Transverse colon (tissue), 4 donors: ENCODE measurements around the gene MRPL52. TPM values are rescaled to one million over a fixed set of nuclear protein-coding genes. Genes with fewer than 3 reads are reported as not detected.

Experiments used
- DNase-seq: peaks from one replicate; pipeline ENCODE4 v3.0.0-alpha.2; 2019
- H3K27ac ChIP-seq, 4 donors: fragments of 200-600 bp; sonication (generic); 2 replicates each; pipeline ENCODE4 v1.5.1; 2016 to 2018; ENCODE audit warnings: inconsistent platforms in 4 of 4
- H3K27me3 ChIP-seq: fragments of 200-600 bp; sonication (generic); 2 replicates; pipeline ENCODE4 v1.5.1; 2017; ENCODE audit warnings: inconsistent platforms
- H3K36me3 ChIP-seq, 4 donors: fragments of 200-600 bp; sonication (generic); 2 replicates each; pipeline ENCODE4 v1.5.1; 2017 to 2019; ENCODE audit warnings: inconsistent platforms in 4 of 4
- H3K4me1 ChIP-seq, 4 donors: fragments of 200-600 bp; sonication (generic); 2 replicates each; pipeline ENCODE4 v1.5.1; 2017 to 2020; ENCODE audit warnings: inconsistent platforms in 4 of 4
- H3K4me3 ChIP-seq, 4 donors: fragments of 200-600 bp; sonication (generic); 1 replicate in 1 of 4; 2 replicates in 3 of 4; pipeline versions ENCODE4 v1.5.1 to v1.6.1; 2017 to 2019; ENCODE audit warnings: inconsistent platforms in 4 of 4
- H3K9me3 ChIP-seq, 2 donors: fragments of 200-600 bp; sonication (generic); 2 replicates each; pipeline ENCODE4 v1.5.1; 2017 to 2019; ENCODE audit warnings: inconsistent platforms in 2 of 2
- CTCF ChIP-seq, 5 experiments: fragments of 200-600 bp in 3 of 5; fragments of 450-650 bp in 2 of 5; sonication (generic) in 3 of 5; IDR thresholded peaks; 1 replicate in 2 of 5; 2 replicates in 3 of 5; pipeline ENCODE4 v1.5.1; 2016 to 2017; ENCODE audit warnings: antibody characterized with exemption in 5 of 5, inconsistent platforms in 3 of 5, mild to moderate bottlenecking in 2 of 5, moderate library complexity in 1 of 5
- EP300 ChIP-seq: sonication (generic); formaldehyde crosslinking; IDR thresholded peaks from one replicate; pipeline ENCODE4 v1.6.1; 2017; ENCODE audit warnings: antibody characterized with exemption, low read depth
- POLR2A ChIP-seq: fragments of 450-650 bp; IDR thresholded peaks from one replicate; pipeline ENCODE4 v1.6.1; 2016; ENCODE audit warnings: antibody characterized with exemption, mild to moderate bottlenecking, moderate library complexity
- POLR2AphosphoS5 ChIP-seq, 3 donors: sonication (generic); formaldehyde crosslinking; IDR thresholded peaks; one replicate each; pipeline ENCODE4 v1.6.1; 2016; ENCODE audit warnings: antibody characterized with exemption in 3 of 3
- WGBS, 2 donors: methylation state at CpG; one replicate each; pipeline ENCODE4 v1.1.5; 2018; ENCODE audit warnings: low coverage in 1 of 2; 5-methylcytosine and 5-hydroxymethylcytosine counted together
- in situ Hi-C, 4 donors: fragments of 200-750 bp; cut with MboI; loops; one replicate each; pipeline versions ENCODE4 v1.15.0 to v1.15.1; 2017; ENCODE audit warnings: low sequenced_read_pairs in 3 of 4, low pct_ligation_motif_present in 1 of 4, low pct_unique_long_range_greater_than_20kb in 1 of 4
- intact Hi-C: fragments of 100-400 bp; cut with DNase I; formaldehyde crosslinking; loops from one replicate; pipeline ENCODE4 v1.15.1; 2023; ENCODE audit warnings: low total_unique reads
- total RNA-seq, 4 donors: library from RNA; depleted of rRNA; stranded (reverse); fragments of >200 nt; gene quantifications; one replicate each; pipeline ENCODE4 v1.1.0, GENCODE V29; 2016

The MRPL52 gene
- total RNA-seq, 4 donors from 2014 or later = 7.5 to 44.3 (median 23.8) TPM; not detected in 1

- Histone ChIP-seq H3K36me3 (no peaks in the 10 kb centered on the region), H3K4me1 (peaks cover 0 to 8% (median 0%) of the 10 kb centered on the region in 4 donors), H3K27me3 (no peaks in the 10 kb centered on the region), H3K9me3 (no peaks in the 10 kb centered on the region), H3K4me3 (no peak overlapping the region), H3K27ac (no peak overlapping the region)
- in situ Hi-C loops = no loop called here
- no peak for TF ChIP-seq POLR2AphosphoS5 (IDR thresholded peaks at IDR 0.05)
- TF ChIP-seq POLR2A = no peak
- intact Hi-C loops = no loop called here
- WGBS, 2 donors = 61 to 76% methylated on average over 11 to 13 of the region's 13 CpGs
- DNase-seq = no peak
Observed at GRCh38 chr14:22807432-22808087, 22.1 kb upstream of the MRPL52 start.

GRCh38 chr14:22808388-22809209 is 21.1 kb upstream of the MRPL52 start:
- in situ Hi-C loops (no loop called here), intact Hi-C loops (no loop called here)
- Histone ChIP-seq H3K27me3 (no peaks in the 10 kb centered on the region), H3K27ac (no peak overlapping the region), H3K36me3 (no peaks in the 10 kb centered on the region), H3K9me3 (no peaks in the 10 kb centered on the region), H3K4me3 (no peak overlapping the region), H3K4me1 (peaks cover 0 to 8% (median 0%) of the 10 kb centered on the region in 4 donors)
- WGBS, 2 donors = 76 to 88% methylated on average over 5 of the region's 5 CpGs
- no peak for TF ChIP-seq EP300
- no peak for TF ChIP-seq CTCF (IDR thresholded peaks at IDR 0.05)
- no peak for TF ChIP-seq POLR2AphosphoS5 (IDR thresholded peaks at IDR 0.05)
- no peak for TF ChIP-seq POLR2A
- DNase-seq = no peak

DNA sequence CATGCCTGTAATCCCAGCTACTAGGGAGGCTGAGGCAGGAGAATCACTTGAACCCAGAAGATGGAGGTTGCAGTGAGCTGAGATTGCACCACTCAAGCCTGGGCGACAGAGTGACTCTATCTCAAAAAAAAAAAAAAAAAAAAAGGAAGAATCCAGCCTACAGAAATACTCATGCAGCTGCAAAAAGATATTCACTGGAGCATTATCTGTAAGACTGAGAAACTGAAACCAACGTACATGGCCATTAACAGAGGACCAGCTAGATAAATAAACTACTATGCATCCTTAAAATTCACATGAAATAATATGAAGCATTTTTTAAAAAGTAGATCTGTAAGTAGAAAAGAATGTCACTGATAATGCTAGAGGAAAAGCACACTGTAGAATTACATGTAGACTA is 18.0 kb upstream of the MRPL52 start:
- DNase-seq = no peak
- intact Hi-C loops (no loop called here), in situ Hi-C loops (no loop called here)

GRCh38 chr14:22812744-22813143 is 16.9 kb upstream of the MRPL52 start:
- H3K27me3 ChIP-seq = no peaks in the 10 kb centered on the region
- DNase-seq = no peak
- no peak overlapping the region for H3K27ac ChIP-seq
- WGBS, 2 donors = 76% methylated on average over 4 of the region's 4 CpGs; no CpG with 5 or more reads in 1 of the 2 donors
- intact Hi-C loops (no loop called here), in situ Hi-C loops (no loop called here)
- H3K36me3 ChIP-seq = no peaks in the 10 kb centered on the region
- H3K4me1 ChIP-seq = peaks cover 0 to 22% (median 8%) of the 10 kb centered on the region in 4 donors
- no peak overlapping the region for H3K4me3 ChIP-seq
- H3K9me3 ChIP-seq = no peaks in the 10 kb centered on the region
- TF ChIP-seq EP300 = no peak
- no peak for TF ChIP-seq POLR2A
- no peak for TF ChIP-seq POLR2AphosphoS5 (IDR thresholded peaks at IDR 0.05)
- no peak for TF ChIP-seq CTCF (IDR thresholded peaks at IDR 0.05)

More for the DNA sequence above, 18.0 kb upstream of the MRPL52 start:
- Histone ChIP-seq H3K9me3 (no peaks in the 10 kb centered on the region), H3K4me1 (peaks cover 0 to 24% (median 8%) of the 10 kb centered on the region in 4 donors), H3K4me3 (no peak overlapping the region), H3K36me3 (no peaks in the 10 kb centered on the region), H3K27ac (peak overlapping the region in 1 of 4 donors; percentile 23), H3K27me3 (no peaks in the 10 kb centered on the region)
- 42 to 50% methylated on average over 2 of the region's 2 CpGs for WGBS, 2 donors
- TF ChIP-seq POLR2A (no peak), CTCF (IDR thresholded peaks at IDR 0.05) (no peak), EP300 (no peak), POLR2AphosphoS5 (IDR thresholded peaks at IDR 0.05) (no peak)
